Measurements from ENCODE around the gene ACLY.

ACLY gene

DNA sequence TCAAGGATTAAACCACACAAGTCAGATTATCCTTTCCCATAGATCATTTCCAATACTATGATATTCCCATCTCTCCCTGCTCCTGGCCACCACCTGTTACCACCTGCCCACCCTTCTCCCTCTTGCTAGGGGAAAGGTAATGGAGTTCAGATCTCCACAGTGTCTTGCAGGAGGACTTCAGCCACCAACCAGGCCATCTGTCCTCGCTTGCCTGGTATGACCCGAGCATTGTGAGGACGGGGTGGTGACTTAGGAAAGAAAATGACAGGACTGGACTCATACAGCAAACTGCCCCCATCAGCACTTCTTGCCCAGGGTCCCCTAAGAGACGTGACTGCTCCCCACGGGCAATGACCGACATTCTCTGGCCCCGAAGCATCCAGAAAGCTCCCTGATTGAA lies 95.2 kb downstream of the ACLY start:
- no peak for DNase-seq

DNA sequence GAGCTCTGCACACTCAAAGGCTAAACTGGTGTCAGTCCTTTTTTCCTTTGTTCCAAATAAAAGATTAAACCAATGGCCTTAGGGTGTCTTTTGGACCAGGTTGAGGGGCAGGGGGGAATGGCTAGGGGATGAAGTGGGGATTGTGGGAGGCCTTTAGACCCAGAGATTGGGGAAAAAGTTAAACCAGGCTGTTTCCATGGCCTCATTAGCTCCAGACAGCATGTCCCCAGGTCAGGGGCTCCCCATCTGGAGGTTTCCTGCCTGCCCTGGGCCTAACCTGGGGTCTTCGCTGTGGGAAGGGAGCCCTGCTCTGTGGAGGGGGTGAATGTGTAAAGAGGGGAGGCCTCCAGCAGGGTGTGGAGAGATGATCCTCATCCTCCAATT lies 95.6 kb downstream of the ACLY start:
- DNase-seq = no peak

DNA sequence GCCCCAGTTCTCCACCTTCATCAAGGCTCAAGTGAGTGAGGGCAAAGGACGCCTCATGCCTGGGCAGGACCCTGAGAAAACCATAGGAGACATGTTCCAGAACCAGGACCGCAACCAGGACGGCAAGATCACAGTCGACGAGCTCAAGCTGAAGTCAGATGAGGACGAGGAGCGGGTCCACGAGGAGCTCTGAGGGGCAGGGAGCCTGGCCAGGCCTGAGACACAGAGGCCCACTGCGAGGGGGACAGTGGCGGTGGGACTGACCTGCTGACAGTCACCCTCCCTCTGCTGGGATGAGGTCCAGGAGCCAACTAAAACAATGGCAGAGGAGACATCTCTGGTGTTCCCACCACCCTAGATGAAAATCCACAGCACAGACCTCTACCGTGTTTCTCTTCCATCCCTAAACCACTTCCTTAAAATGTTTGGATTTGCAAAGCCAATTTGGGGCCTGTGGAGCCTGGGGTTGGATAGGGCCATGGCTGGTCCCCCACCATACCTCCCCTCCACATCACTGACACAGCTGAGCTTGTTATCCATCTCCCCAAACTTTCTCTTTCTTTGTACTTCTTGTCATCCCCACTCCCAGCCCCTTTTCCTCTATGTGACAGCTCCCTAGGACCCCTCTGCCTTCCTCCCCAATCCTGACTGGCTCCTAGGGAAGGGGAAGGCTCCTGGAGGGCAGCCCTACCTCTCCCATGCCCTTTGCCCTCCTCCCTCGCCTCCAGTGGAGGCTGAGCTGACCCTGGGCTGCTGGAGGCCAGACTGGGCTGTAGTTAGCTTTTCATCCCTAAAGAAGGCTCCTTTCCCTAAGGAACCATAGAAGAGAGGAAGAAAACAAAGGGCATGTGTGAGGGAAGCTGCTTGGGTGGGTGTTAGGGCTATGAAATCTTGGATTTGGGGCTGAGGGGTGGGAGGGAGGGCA lies 96.3 kb downstream of the ACLY start:
- DNase-seq = no peak

DNA sequence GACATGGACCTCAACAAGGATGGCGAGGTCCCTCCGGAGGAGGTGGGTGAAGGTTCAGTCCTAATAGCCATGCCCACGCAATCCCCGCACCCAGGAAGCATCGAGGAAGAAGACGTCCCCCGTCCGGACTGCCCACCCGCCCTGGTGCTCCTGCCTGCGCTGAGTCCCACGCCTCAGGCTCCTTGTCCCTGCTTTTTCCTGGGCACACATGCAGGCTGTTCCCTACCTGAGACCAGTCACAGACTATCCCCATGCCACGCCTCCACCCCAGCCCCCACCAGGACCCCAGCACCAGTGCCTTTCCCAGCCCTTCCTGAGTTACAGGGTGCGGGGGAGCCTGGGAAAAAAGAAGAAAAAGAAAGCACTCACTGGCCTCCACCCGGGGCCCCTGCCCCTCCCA lies 97.0 kb downstream of the ACLY start:
- DNase-seq = no peak

DNA sequence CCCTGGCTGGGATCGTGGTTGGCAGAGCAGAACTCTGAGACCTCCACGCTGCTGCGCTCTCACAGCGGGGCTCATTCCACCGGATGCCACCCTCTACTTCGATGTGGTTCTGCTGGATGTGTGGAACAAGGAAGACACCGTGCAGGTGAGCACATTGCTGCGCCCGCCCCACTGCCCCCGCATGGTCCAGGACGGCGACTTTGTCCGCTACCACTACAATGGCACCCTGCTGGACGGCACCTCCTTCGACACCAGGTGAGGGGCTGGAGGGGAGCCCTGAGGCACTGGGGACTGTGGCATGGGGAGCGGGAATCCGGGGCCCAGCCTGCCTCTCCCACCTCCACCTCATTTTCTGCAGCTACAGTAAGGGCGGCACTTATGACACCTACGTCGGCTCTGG lies 100.7 kb downstream of the ACLY start:
- no peak for DNase-seq

All from NCI-H526 (cell line).